Measurements from ENCODE around the gene SLC39A8.
A peak's percentile ranks its signal among the peaks of the same experiment; 100 is the strongest.

SLC39A8 gene

GRCh38 chr4:102316585-102316984 lies 28.7 kb downstream of the SLC39A8 start:
- no peak for TF ChIP-seq CTCF (conservative IDR thresholded peaks at IDR 0.05; ENCODE audit: low read depth, low read length)
- H3K4me3 ChIP-seq (ENCODE audit: low read depth, low read length): no peak overlapping the region

GRCh38 chr4:102315532-102315931 lies 29.8 kb downstream of the SLC39A8 start:
- no peak overlapping the region for H3K4me3 ChIP-seq (ENCODE audit: low read depth, low read length)
- DNase-seq (ENCODE audit: low read depth): no peak
- TF ChIP-seq CTCF (conservative IDR thresholded peaks at IDR 0.05; ENCODE audit: low read depth, low read length): no peak

More at GRCh38 chr4:102316585-102316984, 28.7 kb downstream of the SLC39A8 start:
- DNase-seq (ENCODE audit: low read depth): no peak

- TF ChIP-seq CTCF (conservative IDR thresholded peaks at IDR 0.05; ENCODE audit: low read depth, low read length): no peak
- H3K4me3 ChIP-seq (ENCODE audit: low read depth, low read length): no peak overlapping the region
- DNase-seq (ENCODE audit: low read depth): no peak
Observed at GRCh38 chr4:102312417-102312816, 32.9 kb downstream of the SLC39A8 start.

- TF ChIP-seq CTCF (conservative IDR thresholded peaks at IDR 0.05; ENCODE audit: low read depth, low read length): no peak
- no peak for DNase-seq (ENCODE audit: low read depth)
- no peak overlapping the region for H3K4me3 ChIP-seq (ENCODE audit: low read depth, low read length)
Observed at GRCh38 chr4:102311912-102312311, 33.4 kb downstream of the SLC39A8 start.

GRCh38 chr4:102311407-102311806 lies 33.9 kb downstream of the SLC39A8 start:
- no peak overlapping the region for H3K4me3 ChIP-seq (ENCODE audit: low read depth, low read length)
- no peak for DNase-seq (ENCODE audit: low read depth)
- no peak for TF ChIP-seq CTCF (conservative IDR thresholded peaks at IDR 0.05; ENCODE audit: low read depth, low read length)

- no peak overlapping the region for H3K4me3 ChIP-seq (ENCODE audit: low read depth, low read length)
- peak; percentile 35 for DNase-seq (ENCODE audit: low read depth)
- TF ChIP-seq CTCF (conservative IDR thresholded peaks at IDR 0.05; ENCODE audit: low read depth, low read length): no peak
Observed at GRCh38 chr4:102308032-102308799, 37.1 kb downstream of the SLC39A8 start.

GRCh38 chr4:102305666-102306065 lies 39.6 kb downstream of the SLC39A8 start:
- no peak for TF ChIP-seq CTCF (conservative IDR thresholded peaks at IDR 0.05; ENCODE audit: low read depth, low read length)
- no peak overlapping the region for H3K4me3 ChIP-seq (ENCODE audit: low read depth, low read length)

More at GRCh38 chr4:102305666-102306065, 39.6 kb downstream of the SLC39A8 start:
- DNase-seq (ENCODE audit: low read depth): no peak

Data from choroid plexus epithelial cell (primary cell).